Keratinocyte (primary cell): ENCODE data around the gene PLA1A.

Source experiments
- EZH2 ChIP-seq: IDR thresholded peaks from one replicate; pipeline ENCODE4 v1.6.1; 2012; ENCODE audit warnings: inconsistent platforms, mild to moderate bottlenecking, low read length, moderate library complexity
- TF ChIP-seq, protein P1 (sequence below), 3 experiments: IDR thresholded peaks in 1 of 3; conservative IDR thresholded peaks in 1 of 3; optimal IDR thresholded peaks in 1 of 3; 2 replicates in 2 of 3; 3 replicates in 1 of 3; pipeline versions ENCODE3 to v1.5.1; 2011; ENCODE audit warnings: low read length in 3 of 3, mild to moderate bottlenecking in 3 of 3, moderate library complexity in 2 of 3, control low read depth in 1 of 3, inconsistent platforms in 1 of 3; ENCODE audit not compliant: insufficient read depth in 2 of 3; ENCODE audit errors: extremely low read depth in 1 of 3

DNA sequence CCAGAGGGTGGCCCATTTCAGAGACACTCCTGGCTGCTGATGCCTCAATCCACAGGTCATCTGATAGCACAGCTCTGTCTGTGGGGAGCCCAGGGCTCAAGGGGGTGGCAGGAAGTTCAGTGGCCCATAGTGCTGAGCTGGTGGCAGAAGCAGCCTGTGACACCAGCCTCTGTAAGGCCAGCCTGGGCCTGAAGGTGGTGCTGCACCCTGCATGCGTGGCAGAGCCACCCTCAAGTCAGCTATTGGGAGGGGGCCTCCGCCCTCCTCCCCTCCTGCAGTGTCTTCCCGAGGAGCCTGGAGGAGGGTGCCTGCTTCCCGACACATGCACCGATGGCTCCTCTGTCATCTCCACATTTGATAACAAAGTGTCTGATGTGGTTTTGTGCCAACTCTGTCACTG, 3.0 kb downstream of the PLA1A start:
- TF ChIP-seq, protein P1, sequence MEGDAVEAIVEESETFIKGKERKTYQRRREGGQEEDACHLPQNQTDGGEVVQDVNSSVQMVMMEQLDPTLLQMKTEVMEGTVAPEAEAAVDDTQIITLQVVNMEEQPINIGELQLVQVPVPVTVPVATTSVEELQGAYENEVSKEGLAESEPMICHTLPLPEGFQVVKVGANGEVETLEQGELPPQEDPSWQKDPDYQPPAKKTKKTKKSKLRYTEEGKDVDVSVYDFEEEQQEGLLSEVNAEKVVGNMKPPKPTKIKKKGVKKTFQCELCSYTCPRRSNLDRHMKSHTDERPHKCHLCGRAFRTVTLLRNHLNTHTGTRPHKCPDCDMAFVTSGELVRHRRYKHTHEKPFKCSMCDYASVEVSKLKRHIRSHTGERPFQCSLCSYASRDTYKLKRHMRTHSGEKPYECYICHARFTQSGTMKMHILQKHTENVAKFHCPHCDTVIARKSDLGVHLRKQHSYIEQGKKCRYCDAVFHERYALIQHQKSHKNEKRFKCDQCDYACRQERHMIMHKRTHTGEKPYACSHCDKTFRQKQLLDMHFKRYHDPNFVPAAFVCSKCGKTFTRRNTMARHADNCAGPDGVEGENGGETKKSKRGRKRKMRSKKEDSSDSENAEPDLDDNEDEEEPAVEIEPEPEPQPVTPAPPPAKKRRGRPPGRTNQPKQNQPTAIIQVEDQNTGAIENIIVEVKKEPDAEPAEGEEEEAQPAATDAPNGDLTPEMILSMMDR (optimal IDR thresholded peaks at IDR 0.05 in 1 of 3, IDR thresholded peaks at IDR 0.05 in 1 of 3, conservative IDR thresholded peaks at IDR 0.05 in 1 of 3; ENCODE audit: extremely low read depth in 1 of 3, insufficient read depth in 2 of 3, low read length in 3 of 3), result peak in 2 of 3 experiments; percentile 40 to 55
- no peak for TF ChIP-seq EZH2
